ENCODE measurements around the gene KITLG. TPM values are rescaled to one million over a fixed set of nuclear protein-coding genes. Genes with fewer than 3 reads are reported as not detected.
"Not testable (repeated sequence)": the region's sequence is repeated elsewhere in the genome, so short reads cannot be mapped to it uniquely, and the experiment has no call there.

Gene KITLG
- 9.2 TPM for polyA plus RNA-seq (2013, experiment 1 of 4)
- 7.7 TPM for polyA plus RNA-seq (2013, experiment 2 of 4)
- polyA plus RNA-seq (2013, experiment 3 of 4): 6.4 TPM
- polyA plus RNA-seq (2013, experiment 4 of 4): 8.2 TPM

GRCh38 chr12:88580051-88580871, at the start of gene KITLG:
Gene KITLG (minus strand): TSS chr12:88580471. CDS start chr12:88580278, 193 bp downstream.
- Histone ChIP-seq H3K4me3 (ENCODE audit: insufficient read depth, low read depth, low read length) (peak within 1 kb of the TSS; percentile 62), H3K27ac (ENCODE audit: insufficient read depth, low read depth, low read length, poor library complexity, severe bottlenecking) (peak within 1 kb of the TSS; percentile 19), H3K4me1 (ENCODE audit: control insufficient read depth, insufficient read depth, low read length) (peaks cover 6% of the 10 kb centered on the region), H3K27me3 (ENCODE audit: control insufficient read depth, insufficient read depth, low read length, poor library complexity, severe bottlenecking) (peaks cover 61% of the 10 kb centered on the region), H3K9me3 (ENCODE audit: control insufficient read depth, low read length) (no peaks in the 10 kb centered on the region), H3K36me3 (ENCODE audit: control insufficient read depth, insufficient read depth, low read length) (no peaks in the 10 kb centered on the region)
- 0% methylated on average over 73 of the region's 73 CpGs for WGBS, 2 experiments

GRCh38 chr12:88628856-88629509, 48.7 kb upstream of the KITLG start:
- Histone ChIP-seq H3K27me3 (ENCODE audit: control insufficient read depth, insufficient read depth, low read length, poor library complexity, severe bottlenecking) (no peaks in the 10 kb centered on the region), H3K4me1 (ENCODE audit: control insufficient read depth, insufficient read depth, low read length) (peaks cover 5% of the 10 kb centered on the region), H3K36me3 (ENCODE audit: control insufficient read depth, insufficient read depth, low read length) (no peaks in the 10 kb centered on the region), H3K27ac (ENCODE audit: insufficient read depth, low read depth, low read length, poor library complexity, severe bottlenecking) (no peak overlapping the region), H3K4me3 (ENCODE audit: insufficient read depth, low read depth, low read length) (no peak overlapping the region), H3K9me3 (ENCODE audit: control insufficient read depth, low read length) (no peaks in the 10 kb centered on the region)
- WGBS, 2 experiments: 82 to 87% methylated on average over 2 of the region's 2 CpGs

- no CpG with 5 or more reads among the region's 1 CpG for WGBS, 2 experiments
- not testable (repeated sequence) for H3K4me3 ChIP-seq (ENCODE audit: insufficient read depth, low read depth, low read length); H3K9me3 ChIP-seq (ENCODE audit: control insufficient read depth, low read length); H3K27ac ChIP-seq (ENCODE audit: insufficient read depth, low read depth, low read length, poor library complexity, severe bottlenecking); H3K36me3 ChIP-seq (ENCODE audit: control insufficient read depth, insufficient read depth, low read length); H3K27me3 ChIP-seq (ENCODE audit: control insufficient read depth, insufficient read depth, low read length, poor library complexity, severe bottlenecking)
- H3K4me1 ChIP-seq (ENCODE audit: control insufficient read depth, insufficient read depth, low read length): peaks cover 12% of the 10 kb centered on the region
Observed at GRCh38 chr12:88628035-88628434, 47.8 kb upstream of the KITLG start.

- Histone ChIP-seq H3K9me3 (ENCODE audit: control insufficient read depth, low read length) (no peaks in the 10 kb centered on the region), H3K27ac (ENCODE audit: insufficient read depth, low read depth, low read length, poor library complexity, severe bottlenecking) (no peak overlapping the region), H3K4me1 (ENCODE audit: control insufficient read depth, insufficient read depth, low read length) (peaks cover 12% of the 10 kb centered on the region), H3K36me3 (ENCODE audit: control insufficient read depth, insufficient read depth, low read length) (no peaks in the 10 kb centered on the region), H3K4me3 (ENCODE audit: insufficient read depth, low read depth, low read length) (no peak overlapping the region), H3K27me3 (ENCODE audit: control insufficient read depth, insufficient read depth, low read length, poor library complexity, severe bottlenecking) (no peaks in the 10 kb centered on the region)
- WGBS, 2 experiments: 88 to 100% methylated on average over 1 of the region's 1 CpG
Observed at GRCh38 chr12:88627501-88627900, 47.2 kb upstream of the KITLG start.

- peaks cover 12% of the 10 kb centered on the region for H3K4me1 ChIP-seq (ENCODE audit: control insufficient read depth, insufficient read depth, low read length)
- no peak overlapping the region for H3K27ac ChIP-seq (ENCODE audit: insufficient read depth, low read depth, low read length, poor library complexity, severe bottlenecking)
- 89 to 92% methylated on average over 7 of the region's 7 CpGs for WGBS, 2 experiments
- H3K36me3 ChIP-seq (ENCODE audit: control insufficient read depth, insufficient read depth, low read length): no peaks in the 10 kb centered on the region
- H3K9me3 ChIP-seq (ENCODE audit: control insufficient read depth, low read length): no peaks in the 10 kb centered on the region
- H3K27me3 ChIP-seq (ENCODE audit: control insufficient read depth, insufficient read depth, low read length, poor library complexity, severe bottlenecking): no peaks in the 10 kb centered on the region
- H3K4me3 ChIP-seq (ENCODE audit: insufficient read depth, low read depth, low read length): no peak overlapping the region
Observed at GRCh38 chr12:88625356-88625755, 45.1 kb upstream of the KITLG start.

- no peak overlapping the region for H3K27ac ChIP-seq (ENCODE audit: insufficient read depth, low read depth, low read length, poor library complexity, severe bottlenecking)
- no peaks in the 10 kb centered on the region for H3K36me3 ChIP-seq (ENCODE audit: control insufficient read depth, insufficient read depth, low read length)
- WGBS, 2 experiments: 58 to 78% methylated on average over 3 of the region's 3 CpGs
- peaks cover 12% of the 10 kb centered on the region for H3K4me1 ChIP-seq (ENCODE audit: control insufficient read depth, insufficient read depth, low read length)
- no peaks in the 10 kb centered on the region for H3K27me3 ChIP-seq (ENCODE audit: control insufficient read depth, insufficient read depth, low read length, poor library complexity, severe bottlenecking)
- H3K4me3 ChIP-seq (ENCODE audit: insufficient read depth, low read depth, low read length): no peak overlapping the region
- no peaks in the 10 kb centered on the region for H3K9me3 ChIP-seq (ENCODE audit: control insufficient read depth, low read length)
Observed at GRCh38 chr12:88624911-88625310, 44.6 kb upstream of the KITLG start.

GRCh38 chr12:88623777-88624548, 43.7 kb upstream of the KITLG start:
- H3K9me3 ChIP-seq (ENCODE audit: control insufficient read depth, low read length): no peaks in the 10 kb centered on the region
- no peak overlapping the region for H3K4me3 ChIP-seq (ENCODE audit: insufficient read depth, low read depth, low read length)
- no peaks in the 10 kb centered on the region for H3K27me3 ChIP-seq (ENCODE audit: control insufficient read depth, insufficient read depth, low read length, poor library complexity, severe bottlenecking)
- no peaks in the 10 kb centered on the region for H3K36me3 ChIP-seq (ENCODE audit: control insufficient read depth, insufficient read depth, low read length)
- H3K27ac ChIP-seq (ENCODE audit: insufficient read depth, low read depth, low read length, poor library complexity, severe bottlenecking): no peak overlapping the region
- WGBS, 2 experiments: 34 to 56% methylated on average over 3 of the region's 3 CpGs
- H3K4me1 ChIP-seq (ENCODE audit: control insufficient read depth, insufficient read depth, low read length): peaks cover 12% of the 10 kb centered on the region

- no peak overlapping the region for H3K27ac ChIP-seq (ENCODE audit: insufficient read depth, low read depth, low read length, poor library complexity, severe bottlenecking)
- WGBS, 2 experiments: 90 to 97% methylated on average over 1 of the region's 1 CpG
- no peaks in the 10 kb centered on the region for H3K36me3 ChIP-seq (ENCODE audit: control insufficient read depth, insufficient read depth, low read length)
- H3K9me3 ChIP-seq (ENCODE audit: control insufficient read depth, low read length): no peaks in the 10 kb centered on the region
- H3K4me1 ChIP-seq (ENCODE audit: control insufficient read depth, insufficient read depth, low read length): no peaks in the 10 kb centered on the region
- no peaks in the 10 kb centered on the region for H3K27me3 ChIP-seq (ENCODE audit: control insufficient read depth, insufficient read depth, low read length, poor library complexity, severe bottlenecking)
- no peak overlapping the region for H3K4me3 ChIP-seq (ENCODE audit: insufficient read depth, low read depth, low read length)
Observed at GRCh38 chr12:88617352-88617751, 37.1 kb upstream of the KITLG start.

GRCh38 chr12:88615490-88615889, 35.2 kb upstream of the KITLG start:
- H3K36me3 ChIP-seq (ENCODE audit: control insufficient read depth, insufficient read depth, low read length): no peaks in the 10 kb centered on the region
- no peaks in the 10 kb centered on the region for H3K9me3 ChIP-seq (ENCODE audit: control insufficient read depth, low read length)
- no peak overlapping the region for H3K27ac ChIP-seq (ENCODE audit: insufficient read depth, low read depth, low read length, poor library complexity, severe bottlenecking)
- no peaks in the 10 kb centered on the region for H3K27me3 ChIP-seq (ENCODE audit: control insufficient read depth, insufficient read depth, low read length, poor library complexity, severe bottlenecking)
- 88% methylated on average over 1 of the region's 1 CpG for WGBS, 2 experiments
- H3K4me1 ChIP-seq (ENCODE audit: control insufficient read depth, insufficient read depth, low read length): no peaks in the 10 kb centered on the region
- no peak overlapping the region for H3K4me3 ChIP-seq (ENCODE audit: insufficient read depth, low read depth, low read length)

GRCh38 chr12:88604646-88605045, 24.4 kb upstream of the KITLG start:
- Histone ChIP-seq H3K36me3 (ENCODE audit: control insufficient read depth, insufficient read depth, low read length) (no peaks in the 10 kb centered on the region), H3K27me3 (ENCODE audit: control insufficient read depth, insufficient read depth, low read length, poor library complexity, severe bottlenecking) (no peaks in the 10 kb centered on the region), H3K9me3 (ENCODE audit: control insufficient read depth, low read length) (no peaks in the 10 kb centered on the region), H3K4me3 (ENCODE audit: insufficient read depth, low read depth, low read length) (no peak overlapping the region), H3K4me1 (ENCODE audit: control insufficient read depth, insufficient read depth, low read length) (no peaks in the 10 kb centered on the region), H3K27ac (ENCODE audit: insufficient read depth, low read depth, low read length, poor library complexity, severe bottlenecking) (no peak overlapping the region)

All from ectodermal cell (in vitro differentiated cells).